ENCODE data around the gene MMP17.
A peak's percentile ranks its signal among the peaks of the same experiment; 100 is the strongest.

The MMP17 gene

DNA sequence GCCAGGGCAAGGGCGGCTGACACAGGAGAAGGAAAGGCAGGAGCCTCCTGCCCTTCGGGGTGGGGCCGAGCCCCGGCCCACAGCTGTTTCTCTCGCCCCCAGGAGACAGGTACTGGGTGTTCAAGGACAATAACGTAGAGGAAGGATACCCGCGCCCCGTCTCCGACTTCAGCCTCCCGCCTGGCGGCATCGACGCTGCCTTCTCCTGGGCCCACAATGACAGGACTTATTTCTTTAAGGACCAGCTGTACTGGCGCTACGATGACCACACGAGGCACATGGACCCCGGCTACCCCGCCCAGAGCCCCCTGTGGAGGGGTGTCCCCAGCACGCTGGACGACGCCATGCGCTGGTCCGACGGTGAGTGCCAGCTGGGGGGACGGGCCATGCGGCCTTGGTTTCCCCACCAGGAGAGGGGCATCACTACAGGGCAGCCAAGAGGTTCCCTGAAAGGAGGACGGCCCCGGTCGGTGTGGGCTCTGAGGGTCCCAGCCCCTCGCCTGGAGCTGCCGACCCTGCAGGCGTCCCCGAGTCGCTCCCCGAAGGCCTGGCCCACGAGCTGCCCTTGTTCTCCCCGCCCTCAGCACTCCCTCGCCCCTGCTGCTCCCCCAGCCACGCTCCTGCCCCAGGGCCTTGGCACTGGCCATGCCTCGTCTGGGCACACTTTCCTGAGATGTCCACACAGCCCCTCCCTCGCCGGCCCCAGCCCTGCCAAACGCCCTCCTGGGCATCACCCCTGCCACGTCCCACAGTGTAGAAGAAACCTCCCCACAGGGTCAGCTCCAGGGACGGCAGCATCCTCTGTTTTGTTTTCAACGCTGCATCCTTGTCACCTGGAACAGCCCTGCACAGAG, 21.7 kb downstream of the MMP17 start:
- TF ChIP-seq, protein P1, sequence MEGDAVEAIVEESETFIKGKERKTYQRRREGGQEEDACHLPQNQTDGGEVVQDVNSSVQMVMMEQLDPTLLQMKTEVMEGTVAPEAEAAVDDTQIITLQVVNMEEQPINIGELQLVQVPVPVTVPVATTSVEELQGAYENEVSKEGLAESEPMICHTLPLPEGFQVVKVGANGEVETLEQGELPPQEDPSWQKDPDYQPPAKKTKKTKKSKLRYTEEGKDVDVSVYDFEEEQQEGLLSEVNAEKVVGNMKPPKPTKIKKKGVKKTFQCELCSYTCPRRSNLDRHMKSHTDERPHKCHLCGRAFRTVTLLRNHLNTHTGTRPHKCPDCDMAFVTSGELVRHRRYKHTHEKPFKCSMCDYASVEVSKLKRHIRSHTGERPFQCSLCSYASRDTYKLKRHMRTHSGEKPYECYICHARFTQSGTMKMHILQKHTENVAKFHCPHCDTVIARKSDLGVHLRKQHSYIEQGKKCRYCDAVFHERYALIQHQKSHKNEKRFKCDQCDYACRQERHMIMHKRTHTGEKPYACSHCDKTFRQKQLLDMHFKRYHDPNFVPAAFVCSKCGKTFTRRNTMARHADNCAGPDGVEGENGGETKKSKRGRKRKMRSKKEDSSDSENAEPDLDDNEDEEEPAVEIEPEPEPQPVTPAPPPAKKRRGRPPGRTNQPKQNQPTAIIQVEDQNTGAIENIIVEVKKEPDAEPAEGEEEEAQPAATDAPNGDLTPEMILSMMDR (IDR thresholded peaks at IDR 0.05), result no peak
- H3K4me3 ChIP-seq, result no peak overlapping the region
- no peak for DNase-seq (ENCODE audit: low spot score)
- H3K27ac ChIP-seq, result no peak overlapping the region

DNA sequence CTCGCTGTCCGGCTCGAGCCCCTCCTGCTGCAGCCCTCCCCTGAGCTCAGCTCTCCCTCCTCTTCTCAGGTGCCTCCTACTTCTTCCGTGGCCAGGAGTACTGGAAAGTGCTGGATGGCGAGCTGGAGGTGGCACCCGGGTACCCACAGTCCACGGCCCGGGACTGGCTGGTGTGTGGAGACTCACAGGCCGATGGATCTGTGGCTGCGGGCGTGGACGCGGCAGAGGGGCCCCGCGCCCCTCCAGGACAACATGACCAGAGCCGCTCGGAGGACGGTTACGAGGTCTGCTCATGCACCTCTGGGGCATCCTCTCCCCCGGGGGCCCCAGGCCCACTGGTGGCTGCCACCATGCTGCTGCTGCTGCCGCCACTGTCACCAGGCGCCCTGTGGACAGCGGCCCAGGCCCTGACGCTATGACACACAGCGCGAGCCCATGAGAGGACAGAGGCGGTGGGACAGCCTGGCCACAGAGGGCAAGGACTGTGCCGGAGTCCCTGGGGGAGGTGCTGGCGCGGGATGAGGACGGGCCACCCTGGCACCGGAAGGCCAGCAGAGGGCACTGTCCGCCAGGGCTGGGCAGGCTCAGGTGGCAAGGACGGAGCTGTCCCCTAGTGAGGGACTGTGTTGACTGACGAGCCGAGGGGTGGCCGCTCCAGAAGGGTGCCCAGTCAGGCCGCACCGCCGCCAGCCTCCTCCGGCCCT, 22.8 kb downstream of the MMP17 start:
- Histone ChIP-seq H3K27ac (no peak overlapping the region), H3K4me3 (peak overlapping the region; percentile 12)
- DNase-seq (ENCODE audit: low spot score), result no peak
- TF ChIP-seq, protein P1 (IDR thresholded peaks at IDR 0.05), result peak; percentile 57

DNA sequence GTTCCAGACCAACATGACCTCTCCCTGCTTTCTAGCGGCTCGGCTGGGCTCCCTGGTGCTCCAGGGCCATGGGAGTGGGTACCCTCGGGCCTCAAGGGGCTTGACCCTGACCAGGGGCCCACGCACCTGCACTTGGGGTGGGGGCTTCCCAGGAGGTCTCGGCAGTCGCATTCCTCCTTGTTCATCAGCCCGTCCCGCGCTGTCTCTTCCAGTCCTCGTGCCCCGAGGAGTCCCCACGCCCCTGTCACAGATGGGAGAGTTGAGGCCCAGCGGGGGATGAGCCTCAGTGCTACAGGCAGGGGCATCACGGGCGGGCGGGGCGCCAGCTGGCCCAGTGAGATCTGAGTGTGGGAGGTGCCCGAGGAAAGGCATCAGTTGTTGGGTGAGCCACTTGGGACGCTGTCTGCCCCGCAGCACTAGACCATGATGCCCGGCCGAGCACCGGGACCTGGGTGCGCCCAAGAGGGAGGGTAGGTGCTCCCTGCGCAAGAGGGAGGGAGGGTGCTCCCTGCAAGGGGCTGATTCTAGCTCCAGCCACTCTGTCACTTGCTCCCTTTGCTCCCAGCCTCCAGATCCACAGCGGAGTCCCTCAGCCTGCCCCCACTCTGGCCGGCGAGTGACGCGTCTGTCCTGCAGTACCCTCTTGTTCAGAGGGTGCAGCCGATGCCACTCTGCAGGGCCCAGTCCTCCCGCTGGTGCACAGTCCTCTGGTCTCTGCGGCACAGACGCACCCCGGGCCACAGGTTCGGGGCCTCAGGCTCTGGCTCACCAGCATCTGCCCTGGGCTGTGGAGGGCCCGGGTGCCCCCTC, 23.8 kb downstream of the MMP17 start:
- TF ChIP-seq, protein P1 (IDR thresholded peaks at IDR 0.05), result no peak
- no peak overlapping the region for H3K27ac ChIP-seq
- DNase-seq (ENCODE audit: low spot score), result no peak
- H3K4me3 ChIP-seq, result no peak overlapping the region

DNA sequence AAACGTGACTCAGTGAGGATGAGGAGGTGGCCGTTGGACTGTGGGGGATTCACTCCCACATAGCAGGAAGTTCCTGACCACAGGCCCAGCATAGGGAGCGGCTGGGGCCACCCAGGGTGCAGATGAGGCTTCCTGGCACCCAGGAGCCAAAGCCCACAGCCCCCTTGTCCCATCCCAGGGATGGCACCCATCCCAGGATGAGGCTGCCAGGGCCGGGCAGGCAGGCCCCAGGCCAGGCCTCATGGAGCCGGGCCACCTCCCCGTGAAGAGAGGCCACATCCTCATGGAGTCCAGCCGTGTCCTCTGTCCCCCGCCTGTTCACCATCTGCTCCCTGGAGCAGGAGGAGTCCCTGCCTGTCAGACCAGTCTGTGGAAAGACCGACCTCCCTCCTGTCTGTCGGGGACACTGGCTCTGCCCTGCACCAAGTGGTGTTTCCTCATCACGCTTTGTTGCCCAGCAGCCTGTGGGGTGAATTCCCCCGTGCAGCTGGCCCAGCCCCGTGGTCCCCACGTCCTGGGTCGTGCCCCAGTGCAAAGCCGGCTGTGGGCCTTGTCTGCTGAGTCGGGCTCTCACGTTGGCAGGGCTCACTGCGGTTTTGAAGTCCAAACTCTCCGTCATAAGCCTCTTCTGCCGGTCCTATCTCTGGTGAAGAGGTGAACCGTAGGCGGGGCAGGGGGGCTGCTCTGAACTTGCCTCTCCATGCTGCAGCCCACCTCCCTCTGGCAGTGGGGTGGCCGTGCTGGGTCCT, 24.5 kb downstream of the MMP17 start:
- TF ChIP-seq, protein P1 (IDR thresholded peaks at IDR 0.05), result no peak
- no peak for DNase-seq (ENCODE audit: low spot score)
- H3K4me3 ChIP-seq, result no peak overlapping the region
- no peak overlapping the region for H3K27ac ChIP-seq

DNA sequence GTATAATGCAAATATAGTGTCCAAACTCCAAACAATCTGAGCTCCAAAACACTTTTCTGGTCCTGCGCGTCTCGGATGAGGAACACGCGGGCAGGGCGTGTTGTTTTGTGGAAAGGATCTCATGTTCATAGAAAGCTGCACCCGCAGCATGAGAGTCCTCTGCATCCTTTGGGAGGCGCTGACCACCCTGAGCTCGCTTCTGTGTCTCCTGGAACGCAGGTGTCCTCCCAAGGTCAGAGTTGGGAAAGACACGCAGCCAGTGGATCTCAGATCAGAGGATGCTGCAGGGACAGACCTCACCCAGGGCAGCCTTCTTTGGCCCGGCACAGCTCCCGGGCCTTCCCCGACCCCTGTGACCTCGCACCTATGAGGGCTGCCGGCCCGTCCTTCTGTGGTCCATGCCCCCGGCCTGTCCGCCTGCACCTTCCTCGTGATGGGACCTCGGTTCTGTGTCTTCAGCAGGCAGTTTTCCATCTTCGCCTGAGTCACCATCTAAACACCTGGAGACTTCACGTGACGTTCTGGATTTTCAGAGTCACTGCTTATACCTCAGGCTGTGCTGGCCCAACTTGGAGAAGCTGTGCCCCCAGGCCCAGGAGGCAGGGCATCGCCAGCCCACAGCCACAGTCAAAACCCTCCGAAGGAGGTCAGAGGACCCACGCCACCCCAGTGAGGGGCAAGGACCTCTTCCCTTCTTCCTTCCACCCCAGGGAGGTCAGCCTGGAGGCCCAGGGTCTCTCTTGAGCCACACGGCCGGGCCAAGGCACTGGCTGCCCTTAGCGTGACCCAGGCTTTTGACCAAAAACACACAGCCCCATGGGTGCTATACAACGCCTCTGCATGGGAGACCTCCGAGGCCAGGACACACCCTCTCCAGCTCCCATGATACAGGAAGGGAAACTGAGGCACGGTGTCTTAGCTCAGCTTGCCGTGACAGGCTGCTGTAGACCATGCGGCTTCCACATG, 25.9 kb downstream of the MMP17 start:
- TF ChIP-seq, protein P1 (IDR thresholded peaks at IDR 0.05), result no peak
- no peak overlapping the region for H3K4me3 ChIP-seq

More for the DNA sequence above, 25.9 kb downstream of the MMP17 start:
- no peak for DNase-seq (ENCODE audit: low spot score)
- no peak overlapping the region for H3K27ac ChIP-seq

Measured in coronary artery (tissue), 2 donors.